ENCODE results near the gene VASH2.
A peak's percentile ranks its signal among the peaks of the same experiment; 100 is the strongest.
"Not testable (repeated sequence)": the region's sequence is repeated elsewhere in the genome, so short reads cannot be mapped to it uniquely, and the experiment has no call there.

VASH2 gene

GRCh38 chr1:213008564-213008963 lies 58.2 kb downstream of the VASH2 start:
- no peak for TF ChIP-seq CTCF (IDR thresholded peaks at IDR 0.05; ENCODE audit: control insufficient read depth, extremely low read depth, insufficient read depth)
- no peak for DNase-seq (ENCODE audit: low read depth)
- H3K4me3 ChIP-seq (ENCODE audit: low read depth, low read length): no peak overlapping the region

DNA sequence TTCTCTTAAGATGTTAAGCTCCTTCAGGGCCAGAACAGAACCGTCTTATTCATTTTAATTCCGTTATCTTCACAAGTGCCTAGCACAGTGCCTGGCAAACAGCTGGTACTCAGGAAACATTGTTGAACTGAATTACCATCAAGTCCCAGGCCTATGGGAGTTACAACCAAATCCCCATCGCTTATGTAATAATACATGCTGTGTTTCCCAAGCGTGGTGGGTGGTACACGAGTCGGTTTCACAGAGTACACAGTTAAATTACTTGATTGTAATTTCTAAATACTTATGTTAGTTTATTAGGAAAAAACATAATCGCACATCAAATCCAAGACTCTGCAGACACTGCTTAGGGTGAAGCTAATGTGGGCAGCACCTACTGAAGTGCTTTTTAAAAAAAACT lies 64.3 kb downstream of the VASH2 start:
- no peak for DNase-seq (ENCODE audit: low read depth)
- peak overlapping the region; percentile 79 for H3K4me3 ChIP-seq (ENCODE audit: low read depth, low read length)
- TF ChIP-seq CTCF (IDR thresholded peaks at IDR 0.05; ENCODE audit: control insufficient read depth, extremely low read depth, insufficient read depth): no peak

- peak; percentile 92 for DNase-seq (ENCODE audit: low read depth)
- peak within 1 kb of the TSS; percentile 79 for H3K4me3 ChIP-seq (ENCODE audit: low read depth, low read length)
- TF ChIP-seq CTCF (IDR thresholded peaks at IDR 0.05; ENCODE audit: control insufficient read depth, extremely low read depth, insufficient read depth): no peak
Observed at GRCh38 chr1:213015099-213016050, 65.0 kb downstream of the VASH2 start, which contains the start of gene ANGEL2. Gene ANGEL2, minus strand, starts transcription at chr1:213015867. Its CDS starts 196 bp downstream, at chr1:213015671.

GRCh38 chr1:213017447-213018273 lies 67.3 kb downstream of the VASH2 start:
- no peak for TF ChIP-seq CTCF (IDR thresholded peaks at IDR 0.05; ENCODE audit: control insufficient read depth, extremely low read depth, insufficient read depth)
- no peak overlapping the region for H3K4me3 ChIP-seq (ENCODE audit: low read depth, low read length)
- DNase-seq (ENCODE audit: low read depth): no peak

DNA sequence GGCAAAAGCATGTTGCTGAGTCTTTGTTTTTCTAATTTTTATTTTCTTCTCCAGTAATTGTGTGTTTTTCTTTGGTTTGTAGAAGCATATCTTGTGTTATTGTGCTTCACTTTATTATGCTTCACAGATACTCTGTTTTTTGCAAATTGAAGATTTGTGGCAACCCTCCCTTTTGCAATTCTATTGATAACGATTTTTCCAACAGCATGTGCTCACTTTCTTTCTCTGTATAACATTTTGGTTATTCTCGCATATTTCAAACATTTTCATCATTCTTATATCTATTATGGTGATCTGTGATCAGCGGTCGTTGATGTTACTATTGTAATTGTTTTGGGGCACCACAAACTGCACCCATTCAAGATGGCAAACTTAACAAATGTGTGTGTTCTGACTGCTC lies 69.1 kb downstream of the VASH2 start:
- DNase-seq (ENCODE audit: low read depth): no peak
- no peak overlapping the region for H3K4me3 ChIP-seq (ENCODE audit: low read depth, low read length)
- TF ChIP-seq CTCF (IDR thresholded peaks at IDR 0.05; ENCODE audit: control insufficient read depth, extremely low read depth, insufficient read depth): no peak

DNA sequence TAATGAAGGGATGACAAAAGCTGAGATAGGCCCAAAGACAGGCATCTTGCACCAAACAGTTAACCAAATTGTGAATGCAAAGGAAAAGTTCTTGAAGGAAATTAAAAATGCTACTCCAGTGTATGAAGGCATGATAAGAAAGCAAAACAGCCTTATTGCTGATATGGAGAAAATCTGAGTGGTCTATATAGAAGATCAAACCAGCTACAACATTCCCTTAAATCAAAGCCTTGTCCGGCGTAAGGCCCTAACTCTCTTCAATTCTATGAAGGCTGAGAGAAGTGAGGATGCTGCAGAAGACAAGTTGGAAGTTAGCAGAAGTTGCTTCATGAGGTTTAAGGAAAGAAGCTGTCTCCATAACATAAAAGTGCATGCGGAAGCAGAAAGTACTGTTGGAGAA lies 69.7 kb downstream of the VASH2 start:
- no peak for TF ChIP-seq CTCF (IDR thresholded peaks at IDR 0.05; ENCODE audit: control insufficient read depth, extremely low read depth, insufficient read depth)
- H3K4me3 ChIP-seq (ENCODE audit: low read depth, low read length): no peak overlapping the region
- DNase-seq (ENCODE audit: low read depth): no peak

- DNase-seq (ENCODE audit: low read depth); H3K4me3 ChIP-seq (ENCODE audit: low read depth, low read length): not testable (repeated sequence)
Observed at GRCh38 chr1:213027024-213027423, 76.7 kb downstream of the VASH2 start.

Data from LNCaP clone FGC (cell line).